ENCODE measurements around the gene C16orf89.
"Not testable (repeated sequence)": the region's sequence is repeated elsewhere in the genome, so short reads cannot be mapped to it uniquely, and the experiment has no call there.

The C16orf89 gene

GRCh38 chr16:5065813-5066212 lies at the start of gene C16orf89:
TSS of gene C16orf89 (minus strand) at chr16:5065956. CDS start at chr16:5065908, 48 bp downstream.
- no peak for DNase-seq

GRCh38 chr16:5110933-5111332 lies 45.2 kb upstream of the C16orf89 start:
- DNase-seq = not testable (repeated sequence)

DNA sequence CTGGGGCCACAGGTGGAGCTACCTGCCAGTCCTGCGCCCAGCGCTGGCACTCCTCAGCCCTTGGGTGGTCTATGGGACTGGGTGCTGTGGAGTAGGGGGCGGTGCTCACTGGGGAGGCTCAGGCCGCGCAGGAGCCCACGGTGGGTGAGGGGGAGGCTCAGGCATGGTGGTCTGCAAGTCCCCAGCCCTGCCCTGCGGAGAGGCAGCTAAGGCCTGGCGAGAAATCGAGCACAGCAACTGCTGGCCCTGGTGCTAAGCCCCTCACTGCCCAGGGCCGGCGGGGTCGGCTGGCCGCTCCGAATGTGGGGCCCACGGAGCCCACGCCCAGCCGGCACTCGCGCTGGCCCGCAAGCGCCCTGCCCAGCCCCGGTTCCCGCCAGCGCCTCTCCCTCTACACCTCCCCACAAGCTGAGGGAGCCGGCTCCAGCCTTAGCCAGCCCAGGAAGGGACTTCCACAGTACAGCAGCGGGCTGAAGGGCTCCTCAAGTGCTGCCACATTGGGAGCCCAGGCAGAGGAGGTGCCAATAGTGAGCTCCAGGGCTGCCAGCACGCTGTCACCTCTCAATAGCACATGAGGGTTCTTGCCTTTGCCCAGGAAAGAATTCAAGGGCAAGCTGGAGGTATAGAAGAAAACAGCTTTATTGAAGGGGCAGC lies 42.9 kb upstream of the C16orf89 start:
- DNase-seq = no peak

DNA sequence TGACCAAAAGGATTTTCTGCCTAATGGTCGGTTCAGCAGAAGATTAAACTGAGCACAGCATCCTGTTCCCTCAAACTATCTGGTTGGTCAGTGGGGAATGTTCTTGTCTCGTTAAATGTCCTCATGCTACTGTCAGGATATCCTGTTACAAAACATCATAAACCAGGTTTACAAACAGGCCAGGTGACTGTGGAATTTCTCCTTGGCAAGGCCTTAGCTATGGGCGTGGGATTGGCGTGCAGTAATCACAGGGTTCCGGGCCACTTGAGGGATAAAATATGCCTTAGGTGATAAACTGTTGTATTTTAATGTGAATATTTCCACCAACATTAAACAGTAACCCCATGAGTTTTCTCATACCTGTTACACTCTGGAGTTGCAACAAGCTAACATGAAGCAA lies 39.3 kb upstream of the C16orf89 start:
- not testable (repeated sequence) for DNase-seq

GRCh38 chr16:5103296-5104032 lies 37.7 kb upstream of the C16orf89 start:
- not testable (repeated sequence) for DNase-seq

DNA sequence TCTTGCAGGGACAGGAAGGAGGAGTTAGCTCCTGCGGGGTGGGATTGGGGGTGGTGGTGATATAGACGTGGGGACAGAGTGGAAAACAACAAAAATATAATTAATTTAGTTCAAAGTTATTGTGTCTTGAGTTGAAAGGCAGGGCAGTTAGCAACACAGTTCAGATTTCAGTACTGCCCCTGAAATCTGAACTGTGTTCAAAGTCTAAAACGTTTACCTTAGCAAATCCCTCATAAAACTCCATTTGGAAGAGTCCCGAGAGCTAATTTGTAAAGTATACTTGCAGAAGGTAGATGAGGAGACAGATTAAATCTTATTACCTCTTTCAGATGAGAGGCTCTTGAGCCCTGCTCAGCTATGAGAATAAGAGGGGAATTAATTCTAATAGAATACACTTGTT lies 33.4 kb upstream of the C16orf89 start:
- DNase-seq = not testable (repeated sequence)

- DNase-seq = peak; percentile 78 to 97
Measured at GRCh38 chr16:5098221-5099159, 32.7 kb upstream of the C16orf89 start.

DNA sequence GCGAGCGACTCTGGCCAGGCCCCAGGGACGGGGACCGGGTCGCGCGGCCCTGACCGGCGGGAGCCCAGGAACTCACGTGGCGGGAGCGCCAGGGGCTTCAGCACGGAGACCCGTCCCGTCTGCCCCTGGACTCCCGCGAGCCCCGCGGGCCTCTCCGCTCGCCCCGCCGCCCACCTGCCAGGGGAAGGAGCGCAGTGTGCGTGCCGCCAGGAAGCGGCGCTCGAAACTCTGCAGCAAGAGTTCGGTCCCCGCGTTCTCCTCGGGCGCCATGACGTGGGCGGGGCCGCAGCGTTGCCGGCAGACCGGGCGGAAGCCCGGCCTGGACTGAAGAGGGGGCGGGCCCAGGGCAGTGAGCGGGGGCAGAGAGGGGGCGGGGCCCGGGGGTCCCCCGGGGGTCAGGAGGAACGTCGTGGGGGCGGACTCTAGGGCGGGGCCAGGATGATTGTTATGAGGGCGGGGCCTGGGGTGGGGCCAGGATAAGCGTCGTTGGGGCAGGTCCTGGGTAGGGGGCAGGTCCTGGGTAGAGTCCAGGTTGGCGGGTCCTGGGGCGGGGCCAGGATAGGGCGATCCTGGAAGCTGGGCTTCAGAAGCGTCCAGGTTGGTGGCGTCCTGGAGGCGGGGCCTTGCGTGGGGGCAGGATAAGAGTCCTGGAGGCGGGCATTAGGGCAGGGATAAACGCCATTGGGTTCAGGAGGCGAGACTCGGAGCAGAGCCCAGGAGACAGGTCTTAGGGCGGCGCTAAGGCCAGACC lies 31.9 kb upstream of the C16orf89 start, which contains the start of gene EEF2KMT:
EEF2KMT (minus strand) TSS at position 326 of the 751 bp plus-strand sequence; CDS start at position 270, 56 bp downstream.
- peak; percentile 94 to 98 for DNase-seq

- peak; percentile 25 to 33 for DNase-seq
Measured at GRCh38 chr16:5097061-5097469, 31.3 kb upstream of the C16orf89 start.

GRCh38 chr16:5096437-5097060 lies 30.8 kb upstream of the C16orf89 start:
- not testable (repeated sequence) for DNase-seq

- DNase-seq = not testable (repeated sequence)
Measured at GRCh38 chr16:5095145-5095830, 29.5 kb upstream of the C16orf89 start.

DNA sequence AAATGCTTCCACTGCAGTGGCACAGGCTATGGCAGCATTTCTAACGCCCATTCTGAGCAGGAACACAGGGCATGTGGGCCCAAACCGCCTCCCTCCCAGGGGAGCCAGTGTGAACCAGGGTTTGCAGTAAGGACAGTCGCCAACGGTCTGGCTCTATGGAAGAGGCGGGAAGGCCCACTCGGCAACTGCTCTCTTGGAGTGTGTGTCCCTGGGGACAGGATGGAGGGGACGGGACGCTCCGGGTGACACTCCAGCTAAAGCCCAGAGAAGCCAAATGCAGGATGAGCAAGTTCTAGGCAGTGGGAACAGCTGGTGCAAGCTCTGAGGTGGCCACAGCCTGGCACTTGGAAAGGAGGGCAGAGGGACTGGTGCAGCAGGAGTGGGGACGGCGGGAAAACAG lies 28.0 kb upstream of the C16orf89 start:
- not testable (repeated sequence) for DNase-seq

DNA sequence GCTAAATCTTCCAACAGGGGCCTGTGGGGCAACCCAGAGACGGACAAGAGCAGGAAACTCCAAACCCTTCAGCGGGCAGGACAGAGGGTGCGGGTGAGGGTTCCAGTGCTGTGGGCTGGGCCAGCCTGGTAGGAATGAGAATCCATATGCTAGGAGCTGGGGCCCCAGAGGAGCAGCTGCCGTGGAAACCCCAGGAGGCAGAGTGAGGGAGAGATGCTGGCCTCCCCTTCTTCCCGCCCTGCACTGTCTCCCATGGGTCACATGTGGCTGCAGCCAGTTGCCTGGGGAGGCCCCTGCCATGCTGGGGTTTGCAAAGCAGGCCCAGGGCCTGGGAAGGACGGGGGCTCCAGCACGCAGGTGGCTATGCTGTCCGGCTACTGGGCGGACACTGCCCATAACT lies 27.3 kb upstream of the C16orf89 start:
- not testable (repeated sequence) for DNase-seq

DNA sequence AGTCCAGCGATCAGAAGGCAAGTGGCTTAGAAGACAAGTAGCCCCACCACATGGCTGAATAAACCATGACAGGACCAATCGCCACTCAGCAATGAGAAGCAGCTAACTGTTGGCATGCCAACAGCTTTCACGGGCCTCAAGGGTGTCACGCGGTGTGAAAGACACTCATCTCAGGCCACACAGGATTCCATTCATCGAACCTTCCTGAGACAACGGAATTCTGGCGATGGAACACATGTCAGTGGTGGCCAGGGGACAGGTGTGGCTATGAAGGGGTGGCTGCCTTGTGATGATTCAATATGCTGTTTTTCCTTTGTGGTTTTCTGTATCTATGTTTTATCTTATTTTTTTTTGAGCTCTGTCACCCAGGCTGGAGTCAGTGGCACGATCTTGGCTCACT lies 24.8 kb upstream of the C16orf89 start:
- DNase-seq = not testable (repeated sequence)

DNA sequence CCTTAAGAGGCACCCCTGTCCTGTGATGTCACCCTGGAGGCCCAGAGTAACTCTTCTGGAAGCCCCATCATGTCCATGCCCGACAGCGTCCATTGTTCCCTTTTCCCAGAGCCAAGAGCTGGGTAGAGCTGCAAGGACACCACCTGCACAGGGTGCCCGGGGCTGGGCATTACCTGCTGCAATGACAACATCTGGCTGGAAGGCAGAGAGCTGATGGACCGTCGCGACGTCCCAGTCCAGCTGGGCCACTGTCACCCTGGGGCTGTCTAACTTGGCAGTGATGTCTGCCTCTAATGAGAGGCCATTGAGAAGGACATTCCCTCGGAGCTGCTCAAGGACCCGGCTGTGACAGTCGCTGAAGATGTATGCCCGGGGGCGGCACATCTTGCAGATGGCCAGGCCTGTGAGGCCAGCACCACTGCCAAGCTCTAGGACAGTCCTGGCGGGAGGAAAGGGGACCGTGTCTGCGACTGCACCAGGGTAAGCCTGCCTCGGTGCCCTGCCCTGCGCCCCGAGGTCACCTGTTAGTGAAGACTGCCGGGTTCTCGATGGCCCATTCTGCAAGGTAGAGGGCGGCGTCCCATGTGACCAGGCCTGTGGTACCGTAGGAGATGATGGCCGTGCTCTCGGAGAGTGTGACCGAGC lies 24.3 kb upstream of the C16orf89 start:
- not testable (repeated sequence) for DNase-seq

GRCh38 chr16:5088936-5089335 lies 23.2 kb upstream of the C16orf89 start:
- DNase-seq = not testable (repeated sequence)

- not testable (repeated sequence) for DNase-seq
Measured at GRCh38 chr16:5088086-5088790, 22.5 kb upstream of the C16orf89 start.

DNA sequence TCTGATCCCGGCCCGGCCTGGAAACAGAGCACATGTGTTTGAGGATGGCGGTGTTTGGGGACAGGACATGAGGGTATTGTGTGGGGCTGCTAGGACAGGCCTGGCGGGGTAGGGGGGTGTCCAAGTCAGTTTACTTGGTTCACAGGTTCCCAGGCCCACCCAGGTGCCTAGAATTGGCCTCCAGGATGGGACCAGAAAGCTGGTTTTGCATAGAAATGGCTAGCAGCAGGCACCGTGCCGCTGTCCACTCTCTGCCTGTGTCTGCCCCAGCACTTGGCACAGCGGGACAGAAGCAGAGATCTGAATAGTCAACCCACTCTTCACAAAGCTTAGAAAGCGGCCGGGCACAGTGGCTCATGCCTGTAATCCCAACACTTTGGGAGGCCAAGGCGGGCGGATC lies 20.0 kb upstream of the C16orf89 start:
- DNase-seq = not testable (repeated sequence)

GRCh38 chr16:5084802-5085201 lies 19.0 kb upstream of the C16orf89 start:
- DNase-seq = peak; percentile 47 to 58

Measured in CD4-positive, alpha-beta T cell treated with Interleukin-1 beta for 1 hour (primary cell).